HEK293 (cell line): ENCODE results near the gene EXOSC5.

Source experiments
- CTCF ChIA-PET: fragments of 350-600 bp; formaldehyde crosslinking; extraction: SDS; loops from one replicate; lab custom pipeline; 2021; ENCODE audit warnings: antibody characterized with exemption; lab: Yijun Ruan, JAX
- POLR2A ChIA-PET: fragments of 300-600 bp; formaldehyde crosslinking; extraction: SDS; loops from one replicate; lab custom pipeline; 2020; ENCODE audit warnings: antibody characterized with exemption, inconsistent platforms; lab: Yijun Ruan, JAX
- H3K27ac ChIP-seq: fragments of 200-500 bp; sonication (Bioruptor generic); 2 replicates; pipeline ENCODE4 v1.5.1; 2014; ENCODE audit warnings: low read depth, low read length, control low read depth, inconsistent platforms; ENCODE audit errors: extremely low read depth
- H3K36me3 ChIP-seq, 2 experiments: fragments of 200-500 bp in 1 of 2; sonication (Bioruptor generic) in 1 of 2; 1 replicate in 1 of 2; 2 replicates in 1 of 2; pipeline ENCODE4 v1.5.1; 2014 to 2017; ENCODE audit warnings: inconsistent platforms in 2 of 2, low read length in 2 of 2; ENCODE audit not compliant: control insufficient read depth in 2 of 2, insufficient read depth in 1 of 2
- H3K4me1 ChIP-seq: fragments of 200-500 bp; sonication (Bioruptor generic); 2 replicates; pipeline ENCODE4 v1.5.1; 2014; ENCODE audit warnings: mild to moderate bottlenecking, low read length, inconsistent platforms; ENCODE audit not compliant: control insufficient read depth, insufficient read depth
- H3K4me3 ChIP-seq: 2 replicates; pipeline ENCODE4 v1.5.1; 2011; ENCODE audit warnings: low read depth, mild to moderate bottlenecking, control low read depth, low read length, moderate library complexity
- H3K9me3 ChIP-seq: fragments of 200-500 bp; sonication (Bioruptor generic); 2 replicates; pipeline ENCODE4 v1.5.1; 2014; ENCODE audit warnings: low read depth, low read length, inconsistent platforms; ENCODE audit not compliant: control insufficient read depth, insufficient read depth
- HOXD13 ChIP-seq: sonication (generic); formaldehyde crosslinking; IDR thresholded peaks from 2 replicates; pipeline ENCODE4 v1.8.0; 2022; ENCODE audit warnings: missing genetic modification reagents, borderline replicate concordance
- KLF1 ChIP-seq: fragments of 450-650 bp; formaldehyde crosslinking; IDR thresholded peaks from 2 replicates; pipeline ENCODE4 v1.5.1; 2016; ENCODE audit warnings: missing biosample characterization, missing genetic modification characterization
- SCRT2 ChIP-seq: fragments of 450-650 bp; formaldehyde crosslinking; IDR thresholded peaks from 2 replicates; pipeline ENCODE4 v1.5.1; 2016; ENCODE audit warnings: missing biosample characterization, missing genetic modification characterization
- ZNF223 ChIP-seq: fragments of 450-650 bp; formaldehyde crosslinking; IDR thresholded peaks from 2 replicates; pipeline ENCODE4 v1.5.1; 2016; ENCODE audit warnings: missing biosample characterization, missing genetic modification characterization
- ZNF394 ChIP-seq: fragments of 450-650 bp; formaldehyde crosslinking; IDR thresholded peaks from 2 replicates; pipeline ENCODE4 v1.5.1; 2016; ENCODE audit warnings: missing biosample characterization, missing genetic modification characterization, mild to moderate bottlenecking, moderate library complexity, borderline replicate concordance
- ZNF654 ChIP-seq: fragments of 450-650 bp; formaldehyde crosslinking; IDR thresholded peaks from 2 replicates; pipeline ENCODE4 v1.5.1; 2016; ENCODE audit warnings: low read depth, missing biosample characterization, missing genetic modification characterization
- ZNF776 ChIP-seq: fragments of 450-650 bp; formaldehyde crosslinking; IDR thresholded peaks from 2 replicates; pipeline ENCODE4 v1.5.0; 2017; ENCODE audit warnings: missing biosample characterization, missing genetic modification characterization, borderline replicate concordance
- ZSCAN23 ChIP-seq: fragments of 450-650 bp; formaldehyde crosslinking; IDR thresholded peaks from 2 replicates; pipeline ENCODE4 v1.5.1; 2016; ENCODE audit warnings: missing biosample characterization, missing genetic modification characterization
- TF ChIP-seq, protein P1 (sequence below): fragments of 450-650 bp; formaldehyde crosslinking; IDR thresholded peaks from 2 replicates; pipeline ENCODE4 v1.5.1; 2016; ENCODE audit warnings: missing biosample characterization, missing genetic modification characterization
- TF ChIP-seq, protein P2 (sequence below): fragments of 450-650 bp; formaldehyde crosslinking; IDR thresholded peaks from 2 replicates; pipeline ENCODE4 v1.5.1; 2016; ENCODE audit warnings: missing biosample characterization, missing genetic modification characterization, low read depth
- TF ChIP-seq, protein P3 (sequence below): fragments of 450-650 bp; formaldehyde crosslinking; IDR thresholded peaks from 2 replicates; pipeline ENCODE4 v1.5.1; 2016; ENCODE audit warnings: missing biosample characterization, missing genetic modification characterization

The EXOSC5 gene

DNA sequence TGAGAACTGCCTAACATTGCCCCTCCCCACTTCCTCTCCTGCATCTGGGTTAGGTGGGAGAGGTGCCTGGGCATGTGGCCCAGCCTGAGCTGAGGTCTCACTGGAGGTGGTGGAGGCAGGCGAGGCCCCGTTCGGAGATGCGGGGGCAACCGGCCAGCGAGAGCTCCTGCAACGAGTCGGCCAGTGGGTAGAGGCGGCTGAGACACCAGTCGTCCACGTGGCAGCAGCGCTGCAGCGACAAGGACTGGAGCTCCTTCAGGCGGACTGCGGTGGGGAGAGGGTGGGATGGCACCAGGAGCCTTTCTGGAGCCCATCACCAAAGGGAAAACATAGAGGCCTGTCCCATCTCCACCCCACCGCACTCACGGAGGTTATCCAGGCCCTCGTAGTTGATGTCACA, 36.0 kb upstream of the EXOSC5 start (continued):
- TF ChIP-seq KLF1 (no peak), ZNF394 (no peak), HOXD13 (CRISPR knock-in tag) (no peak), ZSCAN23 (tag by site-specific recombination) (no peak)
- TF ChIP-seq, protein P1, sequence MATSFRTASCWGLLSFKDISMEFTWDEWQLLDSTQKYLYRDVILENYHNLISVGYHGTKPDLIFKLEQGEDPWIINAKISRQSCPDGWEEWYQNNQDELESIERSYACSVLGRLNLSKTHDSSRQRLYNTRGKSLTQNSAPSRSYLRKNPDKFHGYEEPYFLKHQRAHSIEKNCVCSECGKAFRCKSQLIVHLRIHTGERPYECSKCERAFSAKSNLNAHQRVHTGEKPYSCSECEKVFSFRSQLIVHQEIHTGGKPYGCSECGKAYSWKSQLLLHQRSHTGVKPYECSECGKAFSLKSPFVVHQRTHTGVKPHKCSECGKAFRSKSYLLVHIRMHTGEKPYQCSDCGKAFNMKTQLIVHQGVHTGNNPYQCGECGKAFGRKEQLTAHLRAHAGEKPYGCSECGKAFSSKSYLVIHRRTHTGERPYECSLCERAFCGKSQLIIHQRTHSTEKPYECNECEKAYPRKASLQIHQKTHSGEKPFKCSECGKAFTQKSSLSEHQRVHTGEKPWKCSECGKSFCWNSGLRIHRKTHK (tag by site-specific recombination), result no peak
- TF ChIP-seq, protein P2, sequence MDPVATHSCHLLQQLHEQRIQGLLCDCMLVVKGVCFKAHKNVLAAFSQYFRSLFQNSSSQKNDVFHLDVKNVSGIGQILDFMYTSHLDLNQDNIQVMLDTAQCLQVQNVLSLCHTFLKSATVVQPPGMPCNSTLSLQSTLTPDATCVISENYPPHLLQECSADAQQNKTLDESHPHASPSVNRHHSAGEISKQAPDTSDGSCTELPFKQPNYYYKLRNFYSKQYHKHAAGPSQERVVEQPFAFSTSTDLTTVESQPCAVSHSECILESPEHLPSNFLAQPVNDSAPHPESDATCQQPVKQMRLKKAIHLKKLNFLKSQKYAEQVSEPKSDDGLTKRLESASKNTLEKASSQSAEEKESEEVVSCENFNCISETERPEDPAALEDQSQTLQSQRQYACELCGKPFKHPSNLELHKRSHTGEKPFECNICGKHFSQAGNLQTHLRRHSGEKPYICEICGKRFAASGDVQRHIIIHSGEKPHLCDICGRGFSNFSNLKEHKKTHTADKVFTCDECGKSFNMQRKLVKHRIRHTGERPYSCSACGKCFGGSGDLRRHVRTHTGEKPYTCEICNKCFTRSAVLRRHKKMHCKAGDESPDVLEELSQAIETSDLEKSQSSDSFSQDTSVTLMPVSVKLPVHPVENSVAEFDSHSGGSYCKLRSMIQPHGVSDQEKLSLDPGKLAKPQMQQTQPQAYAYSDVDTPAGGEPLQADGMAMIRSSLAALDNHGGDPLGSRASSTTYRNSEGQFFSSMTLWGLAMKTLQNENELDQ (tag by site-specific recombination), result no peak

DNA sequence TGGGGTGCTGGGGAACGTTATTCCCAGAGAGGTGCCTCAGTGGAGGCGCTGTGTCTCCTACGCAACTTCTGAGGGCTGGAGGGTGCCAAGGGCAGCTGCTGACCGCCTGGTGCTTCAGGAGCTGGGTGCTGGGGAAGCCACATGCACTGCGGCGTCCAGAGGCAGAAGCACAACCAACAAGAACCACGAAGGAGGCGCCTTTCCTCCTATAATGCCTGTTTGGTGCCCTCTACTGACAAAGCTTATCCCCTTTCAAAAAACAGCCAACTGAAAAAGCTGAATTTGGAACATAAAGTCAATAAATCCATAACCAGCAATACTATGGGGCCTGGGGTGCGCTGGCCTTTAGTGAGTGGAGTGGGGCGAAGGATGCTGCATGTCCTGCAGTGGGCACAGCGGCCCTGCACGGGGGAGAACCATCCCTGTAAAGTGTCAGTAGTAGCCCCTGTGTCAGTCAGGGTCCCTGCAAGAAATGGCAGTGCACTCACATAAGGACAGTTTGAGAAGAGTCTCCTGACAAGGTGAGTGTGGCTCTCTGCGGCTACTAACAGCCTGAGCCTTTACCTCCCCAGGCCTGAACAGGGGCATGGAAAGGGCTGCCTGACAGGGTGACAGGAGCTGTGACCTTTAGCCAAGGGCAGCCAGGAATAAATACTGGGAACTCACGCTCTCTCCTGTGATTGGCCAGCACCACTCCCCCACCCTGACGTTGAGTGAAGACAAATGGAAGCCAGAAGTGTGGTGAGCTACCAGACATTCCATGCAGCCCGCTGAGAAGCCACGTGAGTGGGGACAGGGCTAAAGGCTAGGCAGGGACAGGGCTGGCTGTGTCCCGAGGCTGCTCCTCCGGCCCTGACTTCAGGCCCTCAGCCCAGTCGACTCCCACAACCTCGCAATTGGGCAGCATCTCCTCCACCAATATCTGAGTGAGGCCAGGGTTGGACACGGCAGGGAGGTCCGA, 34.5 kb upstream of the EXOSC5 start:
- no peak overlapping the region for H3K4me3 ChIP-seq
- ChIA-PET CTCF (interaction anchor here (1.0 to 2.4 kb wide), 8 partner anchors 9 to 139 kb away, joined by 3 to 10 read pairs (median 4); partner anchors contain the start of gene DMAC2), POLR2A (interaction anchor here (0.7 to 1.0 kb wide), 3 partner anchors 8 to 24 kb away, joined by 3 to 5 read pairs (median 3); partner anchors contain the start of gene DMAC2)
- peaks cover 32 to 39% of the 10 kb centered on the region in 2 experiments; a peak in 2 of 3 replicates for H3K36me3 ChIP-seq
- H3K4me1 ChIP-seq, result peaks cover 11% of the 10 kb centered on the region
- H3K9me3 ChIP-seq, result no peaks in the 10 kb centered on the region
- H3K27ac ChIP-seq, result no peak overlapping the region
- TF ChIP-seq ZNF654, result peak; percentile 56
- TF ChIP-seq, protein P3, sequence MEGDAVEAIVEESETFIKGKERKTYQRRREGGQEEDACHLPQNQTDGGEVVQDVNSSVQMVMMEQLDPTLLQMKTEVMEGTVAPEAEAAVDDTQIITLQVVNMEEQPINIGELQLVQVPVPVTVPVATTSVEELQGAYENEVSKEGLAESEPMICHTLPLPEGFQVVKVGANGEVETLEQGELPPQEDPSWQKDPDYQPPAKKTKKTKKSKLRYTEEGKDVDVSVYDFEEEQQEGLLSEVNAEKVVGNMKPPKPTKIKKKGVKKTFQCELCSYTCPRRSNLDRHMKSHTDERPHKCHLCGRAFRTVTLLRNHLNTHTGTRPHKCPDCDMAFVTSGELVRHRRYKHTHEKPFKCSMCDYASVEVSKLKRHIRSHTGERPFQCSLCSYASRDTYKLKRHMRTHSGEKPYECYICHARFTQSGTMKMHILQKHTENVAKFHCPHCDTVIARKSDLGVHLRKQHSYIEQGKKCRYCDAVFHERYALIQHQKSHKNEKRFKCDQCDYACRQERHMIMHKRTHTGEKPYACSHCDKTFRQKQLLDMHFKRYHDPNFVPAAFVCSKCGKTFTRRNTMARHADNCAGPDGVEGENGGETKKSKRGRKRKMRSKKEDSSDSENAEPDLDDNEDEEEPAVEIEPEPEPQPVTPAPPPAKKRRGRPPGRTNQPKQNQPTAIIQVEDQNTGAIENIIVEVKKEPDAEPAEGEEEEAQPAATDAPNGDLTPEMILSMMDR (tag by site-specific recombination), result peak; percentile 52; the same call in 1 of the 2 replicates
- TF ChIP-seq ZNF776 (tag by site-specific recombination), result no peak

DNA sequence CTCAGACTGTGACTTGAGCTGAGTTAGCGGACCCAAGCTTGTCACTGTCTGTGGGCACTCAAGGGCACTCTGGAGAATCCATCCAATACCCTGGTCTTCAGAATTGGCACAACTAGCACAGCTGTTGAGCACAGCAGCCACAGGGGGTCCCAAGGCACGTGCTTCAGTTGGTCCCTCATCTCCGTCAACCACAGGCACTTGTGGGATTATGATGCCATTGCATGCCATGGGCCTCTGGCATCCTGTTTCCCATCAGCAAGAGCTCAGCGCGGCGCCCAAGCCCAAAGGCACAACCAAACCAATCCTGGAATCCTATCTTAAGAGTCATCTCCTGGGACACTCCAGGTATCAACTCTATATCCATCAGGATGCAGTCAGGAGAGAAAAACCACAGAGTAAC, 33.8 kb upstream of the EXOSC5 start:
- Histone ChIP-seq H3K4me3 (no peak overlapping the region), H3K9me3 (no peaks in the 10 kb centered on the region)
- TF ChIP-seq ZNF223 (tag by site-specific recombination) (no peak), SCRT2 (tag by site-specific recombination) (peak; percentile 31; the same call in 1 of the 2 replicates)
- TF ChIP-seq, all 188 proteins: peak for 1
- Histone ChIP-seq H3K36me3 (peaks cover 32 to 33% of the 10 kb centered on the region in 2 experiments; a peak in 2 of 3 replicates), H3K4me1 (peaks cover 13% of the 10 kb centered on the region), H3K27ac (no peak overlapping the region)
- CTCF ChIA-PET, result interaction anchor here (1.0 to 2.4 kb wide), 6 partner anchors 9 to 140 kb away, joined by 3 to 10 read pairs (median 4); partner anchors contain the start of gene DMAC2
- POLR2A ChIA-PET, result interaction anchor here (0.9 to 1.0 kb wide), 2 partner anchors 9 to 21 kb away, joined by 3 to 5 read pairs; partner anchors contain the start of gene DMAC2
